DMS153 (cell line): ENCODE results near the gene KCNJ12.
"Not testable (repeated sequence)": the region's sequence is repeated elsewhere in the genome, so short reads cannot be mapped to it uniquely, and the experiment has no call there.

Source experiments
- DNase-seq: peaks from one replicate; lab custom pipeline; 2025; lab: John Stamatoyannopoulos, UW

The KCNJ12 gene

DNA sequence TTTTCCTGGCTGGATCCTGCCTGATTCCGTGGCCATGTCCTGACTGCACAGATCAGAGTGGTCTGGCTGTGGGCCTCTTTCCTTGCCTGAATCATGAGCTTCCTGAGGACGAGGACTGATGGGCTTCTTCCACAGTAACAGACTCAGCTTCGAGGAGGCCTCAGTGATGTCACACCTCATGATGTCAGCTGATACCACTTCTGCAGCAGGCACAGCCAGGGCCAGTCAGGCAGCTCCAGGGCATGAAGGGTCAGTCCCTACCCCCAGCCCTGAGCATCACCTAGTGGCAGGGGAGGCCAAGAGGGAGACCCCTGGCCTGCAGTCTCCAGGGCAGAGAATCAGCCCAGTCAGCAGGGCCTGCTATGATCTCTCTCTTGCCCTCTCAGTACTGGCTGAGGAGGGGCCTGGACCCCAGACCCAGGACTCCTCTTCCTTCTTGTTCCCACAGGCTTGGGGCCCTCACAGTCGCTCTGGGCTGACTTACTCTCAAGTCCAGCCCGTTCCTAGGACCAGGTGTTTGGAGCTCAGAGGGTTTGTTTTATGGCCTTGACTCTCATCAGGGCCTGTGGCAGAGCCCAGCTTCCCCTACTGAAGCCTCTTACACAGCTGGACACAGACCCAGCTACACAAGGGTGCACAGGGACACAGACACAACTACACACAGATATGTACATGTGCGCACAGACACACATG lies 26.7 kb upstream of the KCNJ12 start:
- DNase-seq, result not testable (repeated sequence)

DNA sequence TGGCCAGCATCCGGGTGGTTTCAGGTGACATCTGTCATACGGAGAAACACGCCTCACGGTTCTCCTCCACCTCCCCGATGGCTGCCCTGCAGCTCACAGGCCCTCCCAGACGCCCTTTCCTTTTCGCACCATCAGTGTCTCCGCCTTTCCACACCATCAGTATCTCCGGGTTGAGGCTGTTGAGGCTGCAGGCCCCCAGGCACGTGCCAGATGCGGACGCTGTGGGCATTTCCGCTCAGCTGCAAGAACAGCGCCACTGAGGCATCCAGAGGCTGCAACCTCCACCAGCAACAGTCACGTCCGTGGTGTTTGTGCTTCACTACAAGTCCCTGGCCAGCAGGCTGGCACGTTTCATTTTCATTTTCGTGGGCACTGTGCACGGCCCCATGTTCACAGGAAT lies 25.7 kb upstream of the KCNJ12 start:
- DNase-seq, result not testable (repeated sequence)

DNA sequence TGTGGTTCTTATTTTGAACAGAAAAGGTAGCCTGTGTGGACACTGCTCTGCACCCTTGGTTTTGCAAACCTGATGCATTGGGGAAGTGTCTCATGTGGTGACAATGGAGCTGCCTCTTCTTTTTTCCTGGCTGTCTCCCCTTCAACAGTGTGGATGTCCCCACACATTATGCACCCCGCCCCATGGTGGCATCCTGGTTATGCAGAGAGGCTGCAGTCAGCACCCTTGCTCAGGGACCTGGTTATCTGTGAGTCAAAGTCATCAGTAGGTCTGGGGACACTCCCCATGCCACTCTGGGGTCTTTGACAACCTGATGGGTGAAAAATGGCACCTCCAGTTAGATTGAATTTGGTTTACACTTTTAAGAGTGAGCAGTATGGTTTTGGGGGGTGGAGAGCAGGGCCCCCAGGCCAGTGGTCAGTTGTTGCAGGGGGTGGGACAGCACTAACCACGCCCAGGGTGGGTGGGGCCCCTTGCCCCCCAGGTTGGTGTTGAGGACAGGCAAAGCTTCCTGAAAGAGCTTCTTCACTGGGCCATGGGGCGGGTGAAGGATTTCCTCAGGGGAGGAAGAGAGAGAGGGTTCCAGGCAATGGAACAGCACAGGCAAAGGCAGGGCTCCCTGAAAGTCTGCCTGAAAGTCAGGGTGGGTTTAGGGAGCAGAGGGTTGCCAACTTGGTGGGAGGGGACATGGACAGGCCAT lies 24.6 kb upstream of the KCNJ12 start:
- no peak for DNase-seq

DNA sequence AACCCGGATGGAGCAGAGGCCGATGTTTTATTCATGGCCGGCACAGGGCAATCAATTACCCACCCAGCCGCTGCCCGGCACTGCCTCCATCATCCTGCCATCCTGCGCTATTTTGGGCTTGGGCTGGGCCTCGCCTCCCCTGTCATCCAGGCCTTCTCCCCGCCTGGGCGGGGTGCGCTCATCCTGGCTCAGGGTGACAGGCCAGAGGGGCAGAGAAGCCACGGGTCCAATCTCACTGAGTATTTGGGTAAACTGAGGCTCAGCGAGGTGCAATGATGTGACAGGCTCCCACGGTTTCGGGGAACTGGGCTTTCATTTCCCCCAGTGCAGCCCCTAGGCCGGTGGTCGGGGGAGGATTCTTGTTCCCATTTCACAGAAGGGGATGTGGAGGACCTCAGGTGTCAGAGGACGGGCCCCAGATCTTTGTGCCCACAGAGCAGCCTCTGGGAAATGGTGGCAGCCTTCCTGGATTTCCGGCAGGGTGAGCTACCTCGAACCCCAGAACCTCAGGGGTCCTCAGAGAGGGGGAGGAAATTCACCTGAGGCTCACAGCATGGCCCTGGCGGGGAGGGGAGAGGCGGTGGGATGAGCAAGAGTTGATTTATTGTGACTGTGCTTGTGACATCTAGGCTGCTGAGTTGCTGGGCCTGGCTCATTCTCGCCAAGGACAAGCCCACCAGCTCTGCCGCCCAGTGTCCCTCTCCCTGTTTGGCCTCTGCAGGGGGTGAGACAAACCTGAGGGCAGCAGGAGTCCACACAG lies 23.8 kb upstream of the KCNJ12 start:
- DNase-seq, result no peak

DNA sequence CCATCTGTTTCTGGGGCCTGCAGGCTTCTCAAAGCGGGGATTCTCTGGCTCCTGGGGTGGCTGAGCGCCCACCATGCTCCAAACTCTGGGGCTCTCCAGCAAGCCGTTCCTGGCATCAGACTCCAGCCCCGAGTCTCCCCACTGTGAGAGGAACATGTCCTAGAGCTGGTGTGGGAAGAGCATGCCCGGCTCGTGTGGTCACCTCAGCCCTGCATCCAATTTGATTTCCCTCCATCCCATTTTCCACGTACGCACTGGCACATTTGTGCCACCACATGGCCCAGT lies 23.2 kb upstream of the KCNJ12 start:
- no peak for DNase-seq

DNA sequence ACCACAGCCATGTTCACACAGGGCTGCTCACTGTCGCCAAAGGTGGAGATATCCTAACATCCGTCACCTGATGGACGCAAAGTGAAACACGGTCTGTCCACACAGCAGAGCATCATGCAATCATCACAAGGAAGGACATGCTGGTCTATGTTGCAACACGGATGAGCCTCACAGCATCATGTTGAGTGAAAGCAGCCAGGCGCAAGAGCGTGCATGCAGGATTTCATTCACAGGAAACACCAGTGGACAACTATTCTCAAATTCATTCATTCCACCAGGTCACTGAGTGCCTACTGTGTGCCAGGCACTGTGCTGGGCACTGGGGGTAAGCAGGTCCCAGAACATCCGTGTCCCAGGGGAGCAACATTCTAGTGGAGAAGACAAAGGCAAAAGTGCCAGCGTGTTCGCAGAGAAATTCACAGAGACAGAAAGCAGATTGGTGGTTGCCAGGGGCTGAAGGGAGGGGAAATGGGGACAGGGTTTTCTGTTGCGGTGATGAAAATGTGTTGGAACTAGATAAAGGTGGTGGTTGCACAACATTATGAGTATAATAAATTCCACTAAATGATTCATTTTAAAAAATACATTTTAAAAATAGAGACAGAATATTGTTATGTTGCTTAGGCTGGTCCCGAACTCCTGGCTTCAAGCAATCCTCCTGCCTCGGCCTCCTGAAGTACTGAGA lies 22.7 kb upstream of the KCNJ12 start:
- DNase-seq, result no peak

DNA sequence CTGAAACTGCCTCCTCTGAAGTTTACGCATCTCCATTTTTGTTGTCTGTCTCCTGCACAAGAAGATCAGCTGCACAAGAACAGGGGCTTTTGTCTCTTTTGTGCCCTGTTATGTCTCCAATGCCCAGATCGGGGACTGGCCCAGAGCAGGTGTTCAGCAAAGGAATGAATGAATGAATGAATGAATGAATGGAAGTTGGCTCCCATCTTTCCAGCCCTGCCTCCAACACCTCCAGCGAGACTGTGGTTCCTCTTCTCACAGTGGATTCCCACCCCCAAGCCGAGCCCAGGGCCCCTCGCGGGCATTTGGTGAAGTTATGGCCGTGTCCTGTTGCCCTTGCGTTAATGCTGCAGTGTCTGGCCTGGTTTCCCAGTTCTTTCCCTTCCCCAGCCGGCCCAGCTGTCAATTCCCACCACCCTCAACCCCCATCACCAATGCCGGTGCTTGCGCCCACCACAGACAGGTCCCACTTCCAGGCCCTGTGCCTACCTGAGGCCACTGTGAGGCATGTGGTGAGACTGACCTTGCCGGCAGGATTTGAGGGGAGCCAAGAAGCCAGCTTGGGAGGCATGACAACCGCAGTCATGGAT lies 21.3 kb upstream of the KCNJ12 start:
- DNase-seq, result no peak

DNA sequence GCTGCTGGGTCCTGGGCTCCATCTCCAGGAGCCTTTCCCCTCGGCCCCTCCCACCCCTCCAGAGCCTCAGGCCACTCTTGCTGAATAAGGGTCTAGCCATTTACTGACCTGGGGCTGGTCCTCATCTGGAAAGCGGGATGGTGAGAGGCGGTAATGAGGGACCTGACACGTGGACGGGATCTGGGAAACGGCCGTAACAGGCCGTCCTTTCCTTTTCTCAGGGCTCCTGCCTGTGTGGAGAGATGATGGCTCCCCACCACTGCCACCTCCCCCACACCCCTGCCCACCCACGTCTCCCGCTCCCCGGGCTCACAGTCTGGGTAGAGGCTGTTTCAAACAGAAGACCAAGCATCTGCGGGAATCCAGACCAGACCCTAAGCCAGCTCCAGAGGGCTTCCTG lies 20.6 kb upstream of the KCNJ12 start:
- no peak for DNase-seq

DNA sequence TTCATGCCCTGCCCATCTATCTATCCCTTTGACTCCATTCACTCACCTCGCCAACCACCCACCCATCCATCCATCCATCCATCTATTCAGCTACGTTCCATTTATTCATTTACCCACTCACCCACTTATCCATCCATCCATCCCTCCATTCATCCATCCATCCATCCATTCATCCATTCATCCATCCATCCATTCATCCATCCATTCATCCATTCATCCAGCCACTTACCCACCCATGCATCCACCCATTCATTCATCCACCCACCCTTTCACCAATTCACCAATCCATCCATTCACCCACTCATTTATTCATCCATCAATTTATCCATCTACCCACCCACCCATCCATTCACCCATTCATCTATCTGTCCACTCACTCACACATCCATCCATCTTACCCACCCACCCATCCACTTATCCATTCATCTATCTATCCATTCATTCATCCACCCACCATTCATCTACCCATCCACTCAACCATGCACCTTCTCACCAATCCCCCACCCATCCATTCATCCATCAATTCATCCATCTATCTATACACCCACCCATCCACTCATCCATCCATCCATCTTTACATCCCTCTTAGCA lies 19.5 kb upstream of the KCNJ12 start:
- no peak for DNase-seq

DNA sequence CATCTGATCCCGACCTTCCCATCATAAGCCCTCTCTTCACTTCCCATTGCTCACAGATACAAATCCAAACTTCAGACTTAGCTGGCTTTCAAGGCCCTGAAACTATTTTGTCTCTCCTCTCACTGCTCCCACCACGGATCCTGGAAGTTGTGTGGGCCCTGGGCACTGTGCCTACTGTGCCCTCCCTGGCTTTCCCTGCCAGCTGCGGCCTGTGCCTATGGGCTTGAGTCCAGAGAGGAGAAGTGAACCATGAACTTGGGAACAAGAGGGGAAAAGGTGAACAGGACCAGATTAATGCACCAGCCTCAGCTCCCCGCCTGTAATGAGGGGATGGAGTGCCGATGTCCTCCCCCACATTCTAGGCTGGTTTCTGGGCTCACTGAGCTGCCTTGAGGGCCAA lies 18.9 kb upstream of the KCNJ12 start:
- DNase-seq, result no peak

DNA sequence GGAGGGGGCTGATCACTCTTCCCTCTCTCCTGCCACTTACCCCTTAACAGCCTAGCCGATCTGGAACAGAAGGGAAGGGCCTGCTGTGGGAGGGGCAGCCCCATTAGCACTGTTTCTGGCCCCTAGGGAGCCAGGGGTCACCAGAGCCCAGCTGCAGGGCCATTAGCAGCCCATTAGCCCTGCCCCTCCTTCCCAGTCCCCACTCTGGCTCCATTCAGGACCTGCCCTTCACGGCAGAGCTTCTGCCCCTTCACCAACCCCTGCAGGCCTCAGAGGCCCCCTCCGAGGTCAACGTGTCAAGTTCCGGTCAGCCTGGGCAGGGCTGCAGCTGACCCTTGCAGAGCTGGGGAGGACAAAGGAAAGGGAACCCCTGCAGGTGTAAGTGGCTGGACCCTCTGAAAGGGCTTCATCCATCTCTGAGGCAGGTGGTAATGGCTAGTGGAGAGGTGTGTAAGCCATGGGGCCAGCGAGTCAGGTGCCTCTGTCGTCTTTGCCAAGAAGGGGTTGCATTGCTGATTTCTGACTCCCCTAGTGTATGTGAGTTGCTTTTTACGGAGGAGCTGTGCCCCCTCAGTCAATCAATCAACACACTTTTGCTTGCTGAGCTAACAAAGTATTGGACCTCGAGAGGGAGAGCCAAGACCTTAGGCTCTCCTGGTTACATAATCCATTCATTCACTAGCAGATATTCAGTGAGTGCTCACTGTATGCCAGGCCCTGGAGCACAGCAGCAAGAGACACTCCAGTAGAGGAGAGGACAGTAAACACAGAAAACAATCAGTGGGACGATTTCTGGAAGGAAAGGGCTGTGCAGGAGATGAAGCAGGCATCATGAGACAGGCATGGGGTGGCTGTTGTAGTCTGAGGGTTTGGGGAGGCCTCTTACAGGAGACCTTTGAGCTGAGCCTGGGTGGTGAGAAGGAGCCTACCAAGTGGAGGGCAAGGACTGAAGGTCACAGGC lies 18.2 kb upstream of the KCNJ12 start:
- DNase-seq, result no peak

DNA sequence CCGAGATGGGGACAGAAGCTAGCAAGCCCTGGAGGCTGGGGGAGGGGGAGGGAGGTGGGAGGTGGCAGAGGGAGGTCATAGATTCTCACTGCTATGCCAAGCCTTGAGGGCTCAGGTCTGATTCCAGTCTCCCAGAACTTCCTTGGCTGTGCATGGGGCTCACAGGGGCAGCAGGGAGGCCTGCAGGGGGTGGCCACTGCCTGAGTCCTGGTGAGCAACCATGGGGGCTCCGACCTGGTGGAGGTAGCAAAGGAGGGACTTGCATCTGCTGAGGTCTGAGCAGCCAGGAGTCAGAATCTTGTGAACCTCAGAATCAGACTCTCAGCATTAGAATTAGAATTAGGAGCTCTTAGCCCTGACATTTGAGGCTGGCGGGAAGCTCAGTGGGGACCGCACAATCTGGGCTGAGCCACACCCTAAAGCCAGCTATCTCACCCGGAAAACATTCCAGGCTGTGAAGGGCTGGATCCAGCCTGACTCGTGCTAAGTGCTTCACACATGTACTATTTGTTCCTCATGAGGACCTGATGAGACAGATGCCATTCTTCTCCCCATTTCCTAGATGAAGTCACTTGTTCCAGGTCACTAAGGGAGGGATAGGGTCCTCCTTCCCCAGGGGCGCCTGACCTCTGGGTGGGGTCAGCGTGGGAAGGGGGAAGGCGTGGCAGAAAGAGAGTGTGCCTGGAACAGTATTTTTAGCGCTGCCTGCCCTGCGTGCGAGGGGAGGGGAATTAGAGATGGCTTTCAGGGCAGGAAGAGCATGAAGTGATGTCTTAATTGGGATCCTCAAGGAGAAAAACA lies 17.3 kb upstream of the KCNJ12 start:
- DNase-seq, result no peak

DNA sequence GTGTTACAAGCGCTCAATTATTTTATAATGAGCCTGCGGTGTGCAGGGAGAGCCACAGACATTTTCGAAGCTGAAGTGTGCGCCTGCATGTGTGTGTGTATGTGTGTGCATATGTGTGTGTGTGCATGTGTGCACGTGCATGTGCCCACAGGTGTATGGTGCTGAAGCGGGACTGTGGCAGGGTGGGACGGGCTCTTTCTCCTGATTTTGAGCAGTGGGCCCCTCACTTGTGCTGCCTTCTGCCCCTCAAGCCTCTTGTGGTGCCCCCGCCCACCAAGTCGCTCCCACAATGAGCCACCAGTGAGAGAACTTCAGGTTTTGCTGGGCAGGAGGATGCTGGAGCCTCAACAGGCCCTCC lies 16.7 kb upstream of the KCNJ12 start:
- no peak for DNase-seq

DNA sequence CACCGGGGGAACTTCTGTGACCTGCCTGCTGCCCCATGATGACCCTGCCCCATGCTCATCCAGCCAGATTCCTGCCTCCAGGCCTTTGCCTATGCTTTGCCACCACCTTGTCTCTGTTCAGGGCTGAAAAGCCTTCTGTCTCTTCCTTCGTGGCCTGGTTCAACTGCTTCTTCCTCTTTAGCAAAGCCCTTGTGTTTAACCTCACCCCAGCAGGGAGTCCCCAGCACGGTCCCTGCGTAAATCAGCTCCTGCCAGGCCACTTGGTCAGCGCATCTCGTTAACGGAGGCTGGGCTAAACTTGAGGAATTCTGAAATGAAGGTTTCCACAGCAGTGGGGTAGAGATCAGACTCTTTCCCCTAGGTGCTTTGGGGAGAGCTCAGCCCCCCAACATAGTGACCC lies 16.1 kb upstream of the KCNJ12 start:
- DNase-seq, result no peak

DNA sequence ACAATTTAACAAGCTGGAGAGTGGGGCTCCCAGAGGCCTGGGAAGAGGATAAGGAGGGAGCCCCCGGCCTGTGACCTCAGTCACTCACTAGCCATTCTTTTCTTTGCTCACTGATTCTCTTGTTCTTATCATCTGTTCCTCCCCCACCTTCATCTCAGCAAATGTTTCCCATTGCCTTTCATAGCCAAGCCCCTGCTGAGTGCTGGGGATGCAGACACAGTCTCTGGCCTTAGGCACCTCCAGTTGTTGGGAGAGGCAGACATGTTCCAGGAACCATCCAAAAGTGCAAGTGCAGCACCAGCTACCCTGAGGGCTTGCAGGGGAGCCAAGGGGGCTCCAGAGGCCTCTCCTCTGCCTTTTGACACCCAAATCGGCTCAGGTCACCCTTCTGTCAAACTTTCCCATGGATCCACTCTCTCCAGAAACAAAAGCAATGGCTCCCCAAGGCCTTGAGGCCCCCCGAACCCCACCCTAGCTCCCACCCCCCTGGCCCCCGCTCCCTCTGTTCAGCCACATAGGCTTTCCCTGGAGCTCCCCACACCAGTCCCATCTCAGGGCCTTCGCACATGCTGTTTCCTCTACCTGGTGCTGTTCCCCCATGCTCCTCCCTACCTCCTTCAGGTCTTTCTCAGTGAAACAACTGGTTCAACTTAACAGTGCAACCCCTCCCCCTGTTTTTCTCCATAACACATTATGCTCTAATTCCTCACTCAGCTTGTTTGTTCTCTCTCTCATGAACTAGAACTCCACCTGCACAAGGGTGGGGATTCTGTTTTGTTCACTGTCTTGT lies 14.9 kb upstream of the KCNJ12 start:
- no peak for DNase-seq

DNA sequence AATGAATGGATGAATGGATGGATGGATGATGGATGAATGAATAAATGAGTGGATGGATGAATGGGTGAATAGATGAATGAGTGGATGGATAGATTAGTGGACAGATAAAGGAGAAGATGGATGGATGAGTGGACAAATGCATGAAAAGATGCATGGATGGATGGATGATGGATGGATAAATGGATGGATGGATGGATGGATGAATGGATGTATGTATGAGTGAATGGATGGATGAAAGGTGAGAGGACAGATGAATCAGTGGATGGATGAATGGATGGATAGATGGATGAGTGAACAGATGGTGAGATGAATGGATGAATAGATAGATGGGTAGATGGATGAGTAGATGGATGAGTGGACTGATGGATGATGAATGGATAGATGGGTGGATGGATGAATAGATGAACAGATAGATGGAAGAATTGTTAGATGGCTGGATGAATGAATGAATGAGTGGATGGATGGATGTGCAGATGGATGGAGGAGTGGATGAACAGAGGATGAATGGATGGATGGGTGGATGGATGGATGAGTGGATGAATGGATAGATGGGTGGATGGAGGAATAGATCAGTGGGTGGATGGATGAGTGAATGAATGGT lies 13.7 kb upstream of the KCNJ12 start:
- DNase-seq, result no peak

DNA sequence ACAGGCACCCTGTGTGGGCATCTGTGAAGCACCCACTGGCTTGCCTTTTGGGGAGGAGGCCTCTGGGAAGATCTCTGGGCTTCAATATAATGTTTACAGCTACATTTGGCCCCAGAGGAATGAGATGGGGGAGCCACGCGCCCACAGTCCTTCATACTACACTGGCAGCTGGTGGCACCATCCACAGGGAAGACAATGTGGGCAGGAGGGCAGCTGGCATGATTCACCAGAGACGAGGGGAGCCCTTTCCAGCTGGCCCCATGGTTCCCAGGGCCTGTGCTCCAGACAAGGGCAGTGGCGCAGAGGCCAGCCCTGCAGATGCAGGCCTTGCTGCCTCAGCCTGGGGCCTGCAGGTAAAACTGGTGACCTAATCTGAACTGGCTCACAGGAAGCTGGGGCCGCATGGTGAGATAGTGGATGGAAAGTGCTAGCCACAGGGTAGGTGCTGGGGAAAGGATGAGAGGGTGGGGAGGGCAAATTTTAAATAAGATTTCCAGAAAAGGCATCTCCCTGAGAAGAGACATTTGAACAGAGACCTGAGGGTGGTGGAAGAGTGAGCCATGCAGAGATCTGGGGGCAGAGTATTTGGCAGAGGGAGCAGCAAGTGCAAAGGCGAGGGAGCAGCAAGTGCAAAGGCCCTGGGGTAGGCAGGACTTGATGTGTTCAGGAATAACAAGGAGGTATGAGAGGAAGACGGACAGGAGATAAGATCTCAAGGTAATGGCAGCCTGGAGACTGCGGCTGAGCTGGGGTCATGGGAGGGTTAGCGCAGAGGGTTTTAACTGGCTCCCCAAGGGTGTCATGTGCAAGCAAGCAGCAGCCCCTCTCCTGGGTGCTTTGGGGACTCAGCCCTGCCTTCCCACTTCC lies 12.1 kb upstream of the KCNJ12 start:
- DNase-seq, result no peak

DNA sequence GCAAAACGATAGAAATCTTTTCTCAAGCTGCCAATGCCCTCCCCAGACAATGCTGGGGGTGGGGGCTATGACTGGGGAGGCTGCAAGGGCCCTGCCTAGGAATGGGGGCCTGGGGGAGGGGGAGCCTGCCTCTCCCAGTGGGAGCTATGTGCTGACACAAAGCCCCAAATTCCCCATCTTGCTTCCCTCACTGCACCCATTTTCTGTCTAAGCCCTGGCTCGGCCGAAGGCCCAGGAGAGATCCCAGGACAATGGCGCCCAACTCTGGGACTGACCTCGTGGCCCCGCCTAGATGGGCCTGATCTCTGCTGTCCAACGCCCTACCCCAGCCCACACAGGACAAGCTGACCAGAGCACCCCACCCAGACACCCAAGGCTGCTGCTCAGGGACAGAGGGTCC lies 11.1 kb upstream of the KCNJ12 start:
- DNase-seq, result no peak
